WTC11 (cell line): Measurements from ENCODE around the gene CSF2. TPM values are rescaled to one million over a fixed set of nuclear protein-coding genes. Genes with fewer than 3 reads are reported as not detected.

Experiments used
- ATAC-seq: fragments of 200-7000 bp; cut with Tn5 transposase; 2 replicates; pipeline ENCODE4 v1.10.0; 2021; ENCODE audit warnings: mild to moderate bottlenecking, moderate library complexity
- CTCF ChIA-PET: fragments of 300-600 bp; sonication (Branson Sonifier 250); formaldehyde crosslinking; loops from one replicate; lab custom pipeline; 2021; ENCODE audit warnings: antibody characterized with exemption; lab: Charles Lee
- POLR2A ChIA-PET: fragments of 350-600 bp; sonication (Branson Sonifier 250); formaldehyde crosslinking; loops from one replicate; lab custom pipeline; 2021; ENCODE audit warnings: antibody characterized with exemption; lab: Charles Lee
- DNase-seq: peaks from one replicate; pipeline ENCODE4 v3.0.0; 2021; ENCODE audit warnings: low spot score
- H3K27ac Mint-ChIP-seq: 2 replicates; pipeline ENCODE4 v1.8.0; 2021; ENCODE audit warnings: mixed read lengths
- H3K27me3 Mint-ChIP-seq: 2 replicates; pipeline ENCODE4 v1.8.0; 2021; ENCODE audit warnings: low read depth, mild to moderate bottlenecking, moderate library complexity, mixed read lengths
- H3K36me3 Mint-ChIP-seq: 2 replicates; pipeline ENCODE4 v1.8.0; 2021; ENCODE audit warnings: mixed read lengths
- H3K4me1 Mint-ChIP-seq: 2 replicates; pipeline ENCODE4 v1.8.0; 2022; ENCODE audit warnings: mixed read lengths
- H3K4me3 Mint-ChIP-seq: 2 replicates; pipeline ENCODE4 v1.8.0; 2021; ENCODE audit warnings: mild to moderate bottlenecking, moderate library complexity, mixed read lengths
- H3K9me3 Mint-ChIP-seq: 2 replicates; pipeline ENCODE4 v1.8.0; 2021; ENCODE audit warnings: mixed read lengths
- CDX4 ChIP-seq: fragments of 250-450 bp; sonication (Bioruptor Pico); IDR thresholded peaks from 2 replicates; pipeline ENCODE4 v1.9.0; 2021; ENCODE audit warnings: moderate library complexity, mild to moderate bottlenecking, inconsistent platforms, borderline replicate concordance
- CREM ChIP-seq: sonication (generic); formaldehyde crosslinking; IDR thresholded peaks from 2 replicates; pipeline ENCODE4 v1.8.1; 2022; ENCODE audit warnings: mild to moderate bottlenecking, missing genetic modification reagents, moderate library complexity
- CTCF ChIP-seq: fragments of 200-600 bp; IDR thresholded peaks from 2 replicates; pipeline ENCODE4 v1.8.0; 2022; ENCODE audit warnings: antibody characterized with exemption
- ETV6 ChIP-seq: sonication (generic); formaldehyde crosslinking; IDR thresholded peaks from 2 replicates; pipeline ENCODE4 v1.8.1; 2022; ENCODE audit warnings: mild to moderate bottlenecking, missing genetic modification reagents
- FOXP1 ChIP-seq: sonication (generic); formaldehyde crosslinking; IDR thresholded peaks from 2 replicates; pipeline ENCODE4 v1.8.0; 2022; ENCODE audit warnings: missing genetic modification reagents, mild to moderate bottlenecking, moderate library complexity, borderline replicate concordance
- GTF2I ChIP-seq: fragments of 250-450 bp; sonication (Bioruptor Pico); conservative IDR thresholded peaks from 2 replicates; pipeline ENCODE4 v1.4.0; 2021; ENCODE audit warnings: mild to moderate bottlenecking
- HMGA2 ChIP-seq: fragments of 250-450 bp; sonication (Bioruptor Pico); IDR thresholded peaks from 2 replicates; pipeline ENCODE4 v1.4.0; 2021; ENCODE audit warnings: mild to moderate bottlenecking, moderate library complexity
- HMGXB4 ChIP-seq: sonication (generic); formaldehyde crosslinking; IDR thresholded peaks from 2 replicates; pipeline ENCODE4 v1.8.1; 2023; ENCODE audit warnings: mild to moderate bottlenecking, moderate library complexity, missing genetic modification reagents
- JUN ChIP-seq: sonication (generic); formaldehyde crosslinking; IDR thresholded peaks from 2 replicates; pipeline ENCODE4 v1.8.0; 2023; ENCODE audit warnings: mild to moderate bottlenecking, missing genetic modification reagents
- NFYB ChIP-seq: sonication (generic); formaldehyde crosslinking; conservative IDR thresholded peaks from 2 replicates; pipeline ENCODE4 v1.8.0; 2022; ENCODE audit warnings: low read depth, missing genetic modification reagents
- NR2C2 ChIP-seq: sonication (generic); formaldehyde crosslinking; IDR thresholded peaks from 2 replicates; pipeline ENCODE4 v1.8.0; 2022; ENCODE audit warnings: mild to moderate bottlenecking, missing genetic modification reagents
- PRDM15 ChIP-seq: sonication (generic); formaldehyde crosslinking; IDR thresholded peaks from 2 replicates; pipeline ENCODE4 v1.8.0; 2022; ENCODE audit warnings: missing genetic modification reagents
- SMAD4 ChIP-seq: sonication (generic); formaldehyde crosslinking; IDR thresholded peaks from 2 replicates; pipeline ENCODE4 v1.8.0; 2022; ENCODE audit warnings: mild to moderate bottlenecking, missing genetic modification reagents
- SP1 ChIP-seq: sonication (generic); formaldehyde crosslinking; conservative IDR thresholded peaks from 2 replicates; pipeline ENCODE4 v1.8.1; 2022; ENCODE audit warnings: missing genetic modification reagents
- STAT6 ChIP-seq: sonication (generic); formaldehyde crosslinking; conservative IDR thresholded peaks from 2 replicates; pipeline ENCODE4 v1.8.1; 2023; ENCODE audit warnings: mild to moderate bottlenecking, low read depth, missing genetic modification reagents, moderate library complexity
- TEAD1 ChIP-seq: sonication (generic); formaldehyde crosslinking; IDR thresholded peaks from 2 replicates; pipeline ENCODE4 v1.8.0; 2022; ENCODE audit warnings: mild to moderate bottlenecking, missing genetic modification reagents
- TP53 ChIP-seq: sonication (generic); formaldehyde crosslinking; IDR thresholded peaks from 2 replicates; pipeline ENCODE4 v1.8.1; 2023; ENCODE audit warnings: mild to moderate bottlenecking, missing genetic modification reagents
- ZMAT4 ChIP-seq: fragments of 250-450 bp; sonication (Bioruptor Pico); IDR thresholded peaks from 2 replicates; pipeline ENCODE4 v1.9.0; 2021; ENCODE audit warnings: mild to moderate bottlenecking
- ZNF396 ChIP-seq: fragments of 250-450 bp; sonication (Bioruptor Pico); IDR thresholded peaks from 2 replicates; pipeline ENCODE4 v1.8.0; 2021; ENCODE audit warnings: mild to moderate bottlenecking, moderate library complexity, borderline replicate concordance
- ZNF512 ChIP-seq: sonication (generic); formaldehyde crosslinking; IDR thresholded peaks from 2 replicates; pipeline ENCODE4 v1.8.1; 2022; ENCODE audit warnings: missing genetic modification reagents, borderline replicate concordance
- ZNF671 ChIP-seq: fragments of 250-450 bp; sonication (Bioruptor Pico); IDR thresholded peaks from 2 replicates; pipeline ENCODE4 v1.8.0; 2021; ENCODE audit warnings: mild to moderate bottlenecking
- total RNA-seq: library from RNA; stranded (reverse); gene quantifications from 3 replicates; pipeline ENCODE4 v1.2.3, GENCODE V29; 2021

The CSF2 gene
- total RNA-seq, 1 experiment from 2014 or later: not detected

- Mint-ChIP-seq H3K27ac (no peak overlapping the region), H3K36me3 (no peaks in the 10 kb centered on the region), H3K9me3 (no peaks in the 10 kb centered on the region), H3K27me3 (no peaks in the 10 kb centered on the region), H3K4me1 (no peaks in the 10 kb centered on the region), H3K4me3 (no peak overlapping the region)
- POLR2A ChIA-PET: no interaction called here
- TF ChIP-seq HMGA2 (0 out of 2 replicates have a peak, but pooled peaks have one; percentile 46), STAT6 (no peak)
- no peak for ATAC-seq
- no peak for DNase-seq
- CTCF ChIA-PET: interaction anchor here (0.9 to 2.7 kb wide), 2 partner anchors 10 to 13 kb away, joined by 4 to 9 read pairs; no protein-coding TSS in a partner anchor
Measured at GRCh38 chr5:132075719-132076077, 2.1 kb downstream of the CSF2 start.

GRCh38 chr5:132076202-132076830, 2.7 kb downstream of the CSF2 start:
- Mint-ChIP-seq H3K27ac (no peak overlapping the region), H3K36me3 (no peaks in the 10 kb centered on the region)
- no peak for ATAC-seq
- CTCF ChIA-PET: no interaction called here
- TF ChIP-seq JUN (CRISPR knock-in tag) (no peak), GTF2I (no peak), SMAD4 (CRISPR knock-in tag) (no peak), TP53 (CRISPR knock-in tag) (no peak), ZMAT4 (CRISPR knock-in tag) (no peak), NFYB (CRISPR knock-in tag) (no peak), CDX4 (CRISPR knock-in tag) (no peak), ZNF512 (CRISPR knock-in tag) (no peak), TEAD1 (CRISPR knock-in tag) (no peak), CTCF (no peak), HMGXB4 (CRISPR knock-in tag) (no peak)
- TF ChIP-seq, all 79 proteins: peak for 0
- POLR2A ChIA-PET: no interaction called here
- Mint-ChIP-seq H3K9me3 (no peaks in the 10 kb centered on the region), H3K4me3 (no peak overlapping the region), H3K27me3 (no peaks in the 10 kb centered on the region), H3K4me1 (no peaks in the 10 kb centered on the region)
- DNase-seq: no peak

GRCh38 chr5:132076983-132077382, 3.4 kb downstream of the CSF2 start:
- Mint-ChIP-seq H3K4me1 (no peaks in the 10 kb centered on the region), H3K27me3 (no peaks in the 10 kb centered on the region), H3K36me3 (no peaks in the 10 kb centered on the region), H3K4me3 (no peak overlapping the region), H3K9me3 (no peaks in the 10 kb centered on the region), H3K27ac (no peak overlapping the region)
- ATAC-seq: no peak
- ChIA-PET POLR2A (no interaction called here), CTCF (no interaction called here)
- no peak for DNase-seq
- TF ChIP-seq FOXP1 (no peak), SP1 (CRISPR knock-in tag) (no peak), ZNF671 (CRISPR knock-in tag) (no peak), PRDM15 (CRISPR knock-in tag) (no peak), SMAD4 (CRISPR knock-in tag) (no peak), ETV6 (CRISPR knock-in tag) (no peak), NR2C2 (no peak), CREM (CRISPR knock-in tag) (no peak), ZNF396 (CRISPR knock-in tag) (no peak)
